ENCODE data around the gene CLASP2. TPM values are rescaled to one million over a fixed set of nuclear protein-coding genes. Genes with fewer than 3 reads are reported as not detected.
"Not testable (repeated sequence)": the region's sequence is repeated elsewhere in the genome, so short reads cannot be mapped to it uniquely, and the experiment has no call there.

Gene CLASP2
- 8.0 and 12.1 TPM in 2 replicates for total RNA-seq (2014; rRNA removed; shearing (Covaris generic); ENCODE audit: low replicate concordance)

DNA sequence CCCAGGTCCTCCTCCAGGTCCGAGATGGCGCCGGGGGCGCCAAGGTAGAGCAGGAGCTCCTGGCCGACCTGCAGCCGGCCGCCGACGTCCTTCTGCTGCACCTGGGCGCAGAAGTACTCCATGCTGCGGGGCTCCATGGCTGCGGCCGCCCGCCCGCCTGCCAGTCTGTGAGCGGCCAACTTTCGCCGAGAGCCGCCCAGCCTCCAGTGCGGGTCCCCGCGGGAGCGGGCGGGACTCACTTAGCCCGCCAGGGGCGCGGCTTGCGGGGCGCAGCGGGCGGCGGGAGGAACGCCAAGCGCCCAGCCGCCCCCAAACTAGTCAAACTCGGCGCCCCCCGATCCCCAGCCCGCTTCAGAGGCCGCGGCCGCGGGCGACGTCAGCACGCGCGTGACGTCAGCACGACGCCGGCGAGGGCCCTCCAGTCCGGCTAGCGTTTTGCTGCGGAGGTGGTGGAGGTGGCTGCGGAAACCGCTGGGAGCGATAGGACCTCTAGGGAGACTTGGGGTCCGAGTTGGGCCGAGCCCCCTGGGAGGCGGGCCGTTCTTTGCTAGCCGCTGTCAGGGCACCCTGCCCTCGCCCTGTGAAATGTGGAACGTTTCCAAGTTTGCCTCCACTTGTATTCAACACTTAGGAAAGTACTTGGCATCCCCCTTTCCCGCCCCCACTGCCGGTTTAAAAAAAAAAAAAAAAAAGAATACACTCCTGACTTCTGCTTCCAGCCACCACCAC, at the start of gene CLASP2:
Gene CLASP2 (minus strand): TSS at position 389 of the 729 bp plus-strand sequence. CDS start 252 bp downstream, at position 137.
- Histone ChIP-seq H3K36me3 (no peaks in the 10 kb centered on the region), H3K4me3 (peak within 1 kb of the TSS; percentile 77), H3K9me3 (no peaks in the 10 kb centered on the region), H3K27me3 (no peaks in the 10 kb centered on the region)
- peak; percentile 84 for DNase-seq

DNA sequence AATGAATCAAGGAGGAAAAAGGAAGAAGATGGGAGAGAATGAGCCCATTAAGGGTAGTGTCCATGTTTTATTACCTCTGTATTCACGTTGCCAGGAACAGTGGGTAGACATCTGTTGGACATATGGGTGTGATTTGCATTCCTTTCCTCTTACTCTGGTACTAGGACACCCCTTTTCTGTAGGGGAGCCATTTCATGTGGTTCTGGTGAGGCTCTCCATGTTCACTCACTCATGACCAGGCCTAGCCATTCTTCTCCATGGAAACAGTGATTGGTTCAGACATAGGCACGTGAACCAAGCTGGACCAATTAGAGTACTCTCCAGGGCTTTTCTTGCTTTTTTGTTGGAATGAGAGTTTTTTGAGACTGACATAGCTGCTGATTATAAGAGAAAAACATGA, 40.8 kb upstream of the CLASP2 start:
- Histone ChIP-seq H3K36me3 (no peaks in the 10 kb centered on the region), H3K9me3 (no peaks in the 10 kb centered on the region), H3K27me3 (no peaks in the 10 kb centered on the region), H3K4me3 (no peak overlapping the region)
- no peak for DNase-seq

DNA sequence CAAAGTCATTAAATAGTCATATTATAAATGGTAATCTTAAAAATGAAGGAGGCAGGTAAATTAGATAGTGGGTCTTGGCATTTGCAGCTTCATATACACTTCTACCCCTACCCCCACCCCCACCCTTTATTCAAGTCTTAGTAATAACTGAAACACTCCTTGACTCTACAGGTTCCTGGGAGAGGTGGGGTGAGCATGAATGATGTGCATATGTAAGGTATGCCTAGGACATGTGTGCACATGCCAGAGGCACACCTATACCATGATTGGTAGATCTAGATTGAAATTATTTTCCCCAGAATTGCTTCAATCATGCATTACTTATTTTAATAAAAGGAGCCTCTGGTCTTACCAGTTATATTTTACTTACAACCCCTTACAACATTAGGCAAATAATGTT, 40.2 kb upstream of the CLASP2 start:
- Histone ChIP-seq H3K4me3 (no peak overlapping the region), H3K9me3 (no peaks in the 10 kb centered on the region)

DNA sequence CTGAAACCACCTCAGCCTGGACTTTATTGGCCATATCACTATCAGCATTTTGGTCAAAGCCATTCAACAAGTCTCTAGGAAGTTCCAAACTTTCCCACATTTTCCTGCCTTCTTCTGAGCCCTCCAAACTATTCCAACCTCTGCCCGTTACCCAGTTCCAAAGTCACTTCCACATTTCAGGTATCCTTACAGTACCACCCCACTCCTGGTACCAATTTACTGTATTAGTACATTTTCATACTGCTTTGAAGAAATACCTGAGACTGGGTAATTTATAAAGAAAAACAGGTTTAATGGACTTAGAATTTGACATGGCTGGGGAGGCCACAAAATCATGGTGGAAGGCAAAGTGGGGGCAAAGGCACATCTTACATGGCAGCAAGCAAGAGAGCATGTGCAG, 36.3 kb upstream of the CLASP2 start:
- H3K36me3 ChIP-seq, H3K4me3 ChIP-seq, H3K27me3 ChIP-seq, DNase-seq, H3K9me3 ChIP-seq: not testable (repeated sequence)

More for the DNA sequence above, 40.2 kb upstream of the CLASP2 start:
- DNase-seq: no peak
- Histone ChIP-seq H3K27me3 (no peaks in the 10 kb centered on the region), H3K36me3 (no peaks in the 10 kb centered on the region)

DNA sequence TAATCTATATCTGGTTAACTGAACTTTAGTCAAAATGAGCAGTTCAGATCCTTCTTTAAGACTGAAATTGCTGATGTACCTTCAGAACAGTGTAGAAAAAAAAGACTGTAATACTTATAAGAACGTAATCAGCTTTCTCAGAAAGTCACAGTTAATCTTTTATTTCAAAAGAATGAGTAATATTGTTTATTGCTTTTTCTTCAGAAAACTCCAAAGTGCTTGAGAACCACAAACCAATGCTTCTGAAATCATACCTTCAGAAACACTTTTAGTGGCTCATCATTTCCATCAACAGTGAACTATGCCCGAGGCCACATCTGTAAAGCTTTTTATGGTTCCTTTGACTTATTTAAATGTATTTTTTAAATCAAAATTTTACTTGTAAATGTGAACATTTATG, 33.3 kb upstream of the CLASP2 start:
- Histone ChIP-seq H3K36me3 (no peaks in the 10 kb centered on the region), H3K4me3 (no peak overlapping the region), H3K9me3 (no peaks in the 10 kb centered on the region), H3K27me3 (no peaks in the 10 kb centered on the region)
- no peak for DNase-seq

DNA sequence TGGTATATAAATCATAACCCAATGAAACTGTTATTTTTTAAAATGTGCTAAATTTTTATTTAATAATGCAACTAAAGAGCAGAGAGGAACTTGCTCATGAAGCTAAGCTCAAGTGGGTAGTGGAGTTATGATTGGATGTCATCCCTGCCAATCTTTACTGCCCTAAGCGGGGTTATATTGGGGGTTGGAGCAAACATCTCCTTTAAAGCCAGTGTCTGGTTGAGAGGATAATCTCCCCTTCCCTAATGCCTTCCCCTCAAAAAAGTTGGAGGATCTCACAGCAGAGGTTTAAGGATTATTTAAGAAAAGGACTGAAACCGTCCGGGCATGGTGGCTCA, 32.1 kb upstream of the CLASP2 start:
- Histone ChIP-seq H3K27me3 (no peaks in the 10 kb centered on the region), H3K36me3 (no peaks in the 10 kb centered on the region), H3K9me3 (no peaks in the 10 kb centered on the region), H3K4me3 (no peak overlapping the region)
- DNase-seq: no peak

DNA sequence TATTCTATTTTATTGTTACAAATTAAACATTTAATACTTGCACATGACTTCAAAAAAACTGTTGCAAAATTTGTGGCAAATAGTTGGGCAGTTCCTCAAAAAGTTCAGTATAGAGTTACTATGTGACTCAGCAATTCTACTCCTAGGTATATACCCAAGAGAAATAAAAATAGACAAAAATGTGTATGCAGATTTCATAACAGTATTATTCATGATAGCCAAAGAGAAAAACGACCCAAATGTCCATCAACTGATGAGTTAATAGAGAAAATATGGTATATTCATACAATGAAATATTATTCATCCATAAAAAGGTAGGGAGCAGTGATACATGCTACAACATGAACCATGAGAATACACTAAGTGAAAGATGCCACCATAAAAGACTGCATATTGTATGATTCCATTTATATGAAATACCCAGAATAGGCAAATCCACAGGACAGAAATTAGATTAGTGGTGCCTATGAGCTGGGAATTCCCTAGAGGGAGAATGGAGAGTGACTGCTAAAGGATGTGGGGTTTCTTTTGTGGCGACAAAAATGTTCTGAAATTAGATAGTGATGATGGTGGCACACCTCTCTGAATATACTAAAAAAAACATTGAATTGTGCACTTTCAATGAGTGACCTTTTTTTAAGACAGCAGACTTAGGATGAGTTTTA, 31.6 kb upstream of the CLASP2 start:
- H3K9me3 ChIP-seq: no peaks in the 10 kb centered on the region
- DNase-seq: no peak
- H3K4me3 ChIP-seq: no peak overlapping the region
- H3K36me3 ChIP-seq: no peaks in the 10 kb centered on the region
- no peaks in the 10 kb centered on the region for H3K27me3 ChIP-seq

DNA sequence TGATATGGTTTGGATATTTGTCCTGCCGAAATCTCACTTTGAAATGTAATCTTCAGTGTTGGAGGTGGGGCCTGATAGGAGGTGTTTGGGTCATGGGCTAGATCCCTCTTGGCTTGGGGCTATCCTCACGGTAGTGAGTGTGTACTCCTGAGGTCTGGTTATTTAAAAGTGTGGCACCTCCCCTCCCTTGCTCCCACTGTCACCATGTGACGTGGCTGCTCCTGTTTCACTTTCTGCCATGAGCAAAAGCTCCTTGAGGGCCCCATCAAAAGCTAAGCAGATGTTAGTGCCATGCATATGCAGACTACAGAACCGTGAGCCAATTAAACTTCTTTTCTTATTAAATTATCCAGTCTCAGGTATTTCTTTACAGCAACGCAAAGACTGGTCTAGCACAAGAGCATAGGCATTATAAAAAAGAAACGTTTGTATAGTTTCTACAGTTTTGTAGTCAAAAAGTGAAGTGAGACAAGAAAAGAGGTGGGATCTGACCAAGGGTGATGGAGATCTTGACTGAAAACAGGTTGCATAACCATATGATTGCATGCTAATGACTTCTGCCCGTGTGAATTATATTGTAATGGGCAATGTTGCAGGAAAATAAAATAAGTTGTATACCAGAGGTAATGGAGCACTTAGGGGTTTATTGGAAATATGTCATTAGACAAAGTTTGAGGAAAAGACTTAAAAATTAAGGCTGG, 28.5 kb upstream of the CLASP2 start:
- Histone ChIP-seq H3K27me3 (peaks cover 6% of the 10 kb centered on the region; the same call in 1 of the 2 replicates), H3K9me3 (no peaks in the 10 kb centered on the region), H3K36me3 (no peaks in the 10 kb centered on the region), H3K4me3 (no peak overlapping the region)
- DNase-seq: no peak

DNA sequence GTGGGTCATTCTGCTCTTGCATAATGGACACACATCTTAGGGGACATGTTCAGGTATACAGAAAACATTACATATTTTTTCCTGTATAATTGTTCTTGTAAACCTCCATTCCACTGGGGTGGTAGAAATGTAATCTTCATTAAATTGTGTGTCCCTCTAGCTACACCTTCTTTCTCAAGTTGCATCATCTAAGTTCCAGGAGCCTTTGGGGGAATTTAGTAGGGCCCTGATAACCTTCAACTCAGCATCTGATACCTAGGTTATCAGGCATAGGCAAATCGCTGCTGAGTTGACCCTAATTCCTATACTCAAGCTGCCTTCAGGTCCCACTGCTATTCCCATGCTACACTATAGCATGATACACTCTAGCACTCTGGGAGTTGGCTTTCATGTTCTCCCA, 19.1 kb upstream of the CLASP2 start:
- Histone ChIP-seq H3K4me3 (no peak overlapping the region), H3K27me3 (peaks cover 2% of the 10 kb centered on the region; the same call in 1 of the 2 replicates), H3K36me3 (no peaks in the 10 kb centered on the region), H3K9me3 (0 out of 2 replicates have a peak, but pooled peaks cover 2% of the 10 kb centered on the region)
- DNase-seq: no peak

DNA sequence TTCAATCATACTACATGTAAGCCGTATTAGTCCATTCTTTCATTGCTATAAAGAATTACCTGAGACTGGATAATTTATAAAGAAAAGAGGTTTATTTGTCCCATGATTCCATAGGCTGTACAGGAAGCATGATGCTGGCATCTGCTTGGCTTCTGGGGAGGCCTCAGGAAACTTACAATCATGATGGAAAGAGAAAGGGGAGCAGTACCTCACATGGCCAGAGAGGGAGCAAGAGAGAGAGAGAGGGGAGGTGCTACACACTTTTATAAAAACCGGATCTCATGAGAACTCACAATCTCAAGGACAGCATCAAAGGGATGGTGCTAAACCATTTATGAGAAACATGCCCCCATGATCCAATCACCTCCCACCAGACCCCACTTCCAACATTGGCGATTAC, 14.3 kb upstream of the CLASP2 start:
- 0 out of 2 replicates have a peak, but pooled peaks cover 2% of the 10 kb centered on the region for H3K9me3 ChIP-seq
- H3K27me3 ChIP-seq: no peaks in the 10 kb centered on the region
- no peak for DNase-seq
- no peak overlapping the region for H3K4me3 ChIP-seq
- H3K36me3 ChIP-seq: no peaks in the 10 kb centered on the region

DNA sequence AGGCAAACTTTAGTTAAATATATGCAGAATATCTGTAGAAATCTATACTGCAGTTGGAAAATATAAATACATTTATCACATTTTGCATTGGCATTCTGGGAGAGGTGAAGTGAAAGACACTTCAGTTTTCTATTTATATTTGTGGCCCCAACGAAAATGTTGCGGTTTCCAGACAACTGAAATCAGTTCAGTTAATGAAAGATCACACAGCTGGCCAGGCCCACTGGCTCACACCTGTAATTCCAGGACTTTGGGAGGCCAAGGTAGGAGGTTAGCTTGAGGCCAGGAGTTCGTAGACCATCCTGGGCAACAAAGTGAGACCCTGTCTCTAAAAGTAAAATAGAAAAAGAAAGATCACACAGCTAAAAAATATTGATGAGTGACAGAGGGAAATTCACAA, 11.9 kb upstream of the CLASP2 start:
- no peaks in the 10 kb centered on the region for H3K27me3 ChIP-seq
- 0 out of 2 replicates have a peak, but pooled peaks cover 2% of the 10 kb centered on the region for H3K9me3 ChIP-seq
- H3K36me3 ChIP-seq: no peaks in the 10 kb centered on the region
- no peak for DNase-seq
- H3K4me3 ChIP-seq: no peak overlapping the region

DNA sequence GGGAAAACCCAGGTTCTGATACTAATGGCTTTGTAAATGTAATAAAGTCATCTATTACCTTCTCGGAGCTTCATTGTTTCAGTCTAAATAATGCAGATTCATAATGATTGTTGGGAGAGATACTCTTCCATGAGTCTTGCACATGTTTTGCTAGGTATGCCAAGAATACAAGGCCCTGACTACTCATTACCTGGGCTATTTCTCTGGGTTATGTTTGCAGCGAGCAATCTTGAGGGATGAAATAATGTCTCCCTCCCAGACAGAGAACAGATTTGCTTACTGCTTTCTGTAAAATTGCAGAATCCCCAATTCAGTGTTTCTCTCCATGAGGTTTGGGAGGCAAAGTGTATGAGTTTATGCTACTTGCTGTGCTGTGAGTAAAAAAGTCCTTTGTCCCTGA, 6.2 kb upstream of the CLASP2 start:
- Histone ChIP-seq H3K36me3 (no peaks in the 10 kb centered on the region), H3K27me3 (no peaks in the 10 kb centered on the region), H3K9me3 (no peaks in the 10 kb centered on the region), H3K4me3 (no peak overlapping the region)
- no peak for DNase-seq

DNA sequence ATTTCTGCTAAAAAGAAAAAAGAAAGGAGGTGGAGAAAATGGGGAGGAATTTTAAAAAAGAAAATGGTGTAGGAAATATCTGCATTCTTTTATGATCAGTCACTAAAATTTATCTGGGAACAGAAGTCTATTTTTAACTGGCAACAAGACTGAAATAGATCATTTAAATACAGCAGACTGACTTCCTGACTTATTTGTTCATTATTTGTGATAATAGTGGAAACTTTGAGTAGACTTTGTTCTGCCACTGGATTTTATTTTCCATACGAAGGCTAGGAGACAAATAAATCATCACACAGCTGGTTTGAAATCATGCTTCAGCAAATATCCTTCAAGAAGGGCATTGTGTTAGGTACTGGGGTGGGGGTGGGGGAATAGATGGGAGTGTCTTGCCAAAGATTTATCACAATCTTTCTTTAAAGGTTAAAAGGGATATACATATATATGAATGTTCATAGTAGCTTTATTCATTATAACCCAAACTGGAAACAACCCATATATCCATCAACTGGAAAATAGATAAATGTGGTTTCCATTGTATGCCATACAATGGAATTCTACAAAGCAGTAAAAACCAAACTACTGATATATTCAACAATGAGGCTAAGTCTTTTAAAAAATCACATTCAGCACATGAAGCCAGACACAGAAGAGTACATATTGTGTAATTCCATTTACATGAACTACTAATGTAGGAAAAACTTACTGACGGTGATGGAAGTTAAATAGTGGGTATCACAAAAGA, 4.7 kb upstream of the CLASP2 start:
- Histone ChIP-seq H3K27me3 (no peaks in the 10 kb centered on the region), H3K4me3 (no peak overlapping the region)
- no peak for DNase-seq

DNA sequence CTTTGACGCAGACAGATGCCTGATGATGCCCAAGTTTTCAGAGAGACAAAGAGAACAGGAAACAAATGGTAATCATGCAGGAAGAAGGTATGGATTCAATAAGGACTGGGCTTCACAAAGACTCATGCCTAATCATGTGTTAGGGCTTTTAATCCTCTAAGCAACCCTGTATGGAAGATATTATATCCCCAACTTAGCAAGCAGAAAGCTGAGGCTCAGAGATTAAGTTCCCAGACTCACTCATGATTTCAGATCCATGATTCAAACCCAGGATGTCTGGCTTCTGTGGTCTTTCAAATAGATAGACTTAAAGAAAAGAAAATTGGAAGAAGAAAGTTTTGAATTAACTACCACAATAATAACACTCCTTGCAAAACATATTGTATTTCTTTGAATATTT, 4.1 kb upstream of the CLASP2 start:
- Histone ChIP-seq H3K9me3 (no peaks in the 10 kb centered on the region), H3K36me3 (no peaks in the 10 kb centered on the region), H3K4me3 (no peak overlapping the region), H3K27me3 (no peaks in the 10 kb centered on the region)
- DNase-seq: no peak

More for the DNA sequence above, 4.7 kb upstream of the CLASP2 start:
- H3K9me3 ChIP-seq: no peaks in the 10 kb centered on the region
- H3K36me3 ChIP-seq: no peaks in the 10 kb centered on the region

DNA sequence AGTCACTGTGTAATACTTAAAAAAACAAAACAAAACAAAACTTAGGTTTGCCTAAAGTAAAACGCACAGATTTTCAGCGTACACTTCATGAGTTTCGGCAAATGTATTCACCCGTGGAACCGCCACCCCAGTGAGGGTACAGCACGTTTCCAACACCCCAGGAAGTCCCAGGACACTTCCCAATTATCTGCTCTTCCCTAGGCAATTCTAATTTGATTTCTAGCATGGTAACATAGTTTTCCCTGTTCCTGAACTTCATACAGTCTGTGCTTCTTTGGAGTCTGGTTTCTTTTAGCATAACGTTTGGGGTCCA, 497 bp upstream of the CLASP2 start:
- no peak for DNase-seq
- no peaks in the 10 kb centered on the region for H3K9me3 ChIP-seq
- peak overlapping the region; percentile 77 for H3K4me3 ChIP-seq
- H3K27me3 ChIP-seq: no peaks in the 10 kb centered on the region
- H3K36me3 ChIP-seq: no peaks in the 10 kb centered on the region

DNA sequence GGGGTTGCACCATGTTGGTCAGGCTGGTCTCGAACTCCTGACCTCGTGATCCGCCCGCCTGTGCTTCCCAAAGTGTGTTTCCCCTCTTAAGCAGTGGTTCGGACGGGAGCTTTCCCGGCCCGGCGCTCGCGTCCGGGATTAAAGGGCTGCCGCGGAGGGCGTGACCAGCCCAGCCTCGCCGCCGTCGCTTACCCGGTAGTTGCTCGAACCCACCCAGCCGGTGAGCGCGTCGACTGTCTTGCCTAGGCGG, 513 bp downstream of the CLASP2 start:
- DNase-seq: peak; percentile 57
- H3K9me3 ChIP-seq: no peaks in the 10 kb centered on the region
- no peaks in the 10 kb centered on the region for H3K27me3 ChIP-seq
- peak overlapping the region; percentile 77 for H3K4me3 ChIP-seq
- no peaks in the 10 kb centered on the region for H3K36me3 ChIP-seq

DNA sequence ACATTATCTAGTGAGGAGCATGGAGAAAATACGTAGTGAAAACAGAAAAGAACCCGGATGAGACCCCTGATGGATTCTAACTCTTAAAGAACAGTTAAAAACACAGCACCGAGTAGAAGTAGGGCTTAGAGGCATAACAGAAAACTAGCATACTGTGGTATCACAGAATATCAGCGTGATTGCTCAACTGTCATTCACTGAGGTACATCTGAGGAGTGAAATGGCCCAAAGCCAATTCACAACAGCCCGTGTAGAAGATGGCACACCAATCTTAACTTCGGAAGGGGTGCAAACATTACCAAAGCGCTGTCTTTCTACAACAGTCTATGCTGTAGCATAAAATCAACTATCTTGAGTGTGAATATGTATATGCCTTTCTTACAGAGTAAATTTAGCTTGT, 1.8 kb downstream of the CLASP2 start:
- Histone ChIP-seq H3K9me3 (no peaks in the 10 kb centered on the region), H3K36me3 (no peaks in the 10 kb centered on the region), H3K4me3 (peak overlapping the region; percentile 77), H3K27me3 (no peaks in the 10 kb centered on the region)
- no peak for DNase-seq

All from MG63 (cell line).